ENCODE measurements around the gene PLAAT5. TPM values are rescaled to one million over a fixed set of nuclear protein-coding genes. Genes with fewer than 3 reads are reported as not detected.
"Not testable (repeated sequence)": the region's sequence is repeated elsewhere in the genome, so short reads cannot be mapped to it uniquely, and the experiment has no call there.

The PLAAT5 gene
- total RNA-seq, 2 experiments from 2014 or later, result 0.16 TPM; not detected in 1

DNA sequence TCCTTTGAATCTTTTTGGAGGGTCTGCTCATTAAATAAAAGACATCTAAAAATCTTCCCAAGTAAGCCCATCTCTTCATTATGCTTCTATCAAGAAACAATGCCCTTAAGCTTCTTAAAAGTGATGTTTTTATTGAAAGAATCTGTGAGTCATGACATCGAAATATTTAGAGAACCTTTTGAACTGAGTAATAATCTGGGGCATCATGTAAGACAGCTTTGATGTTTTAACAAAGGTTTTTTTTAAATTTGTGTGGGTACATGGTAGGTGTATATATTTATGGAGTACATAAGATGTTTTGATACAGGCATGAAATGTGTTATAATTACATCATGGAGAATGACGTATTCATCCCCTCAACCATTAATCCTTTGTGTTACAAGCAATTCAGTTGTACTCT, 46.8 kb downstream of the PLAAT5 start:
- no peak overlapping the region for H3K4me3 Mint-ChIP-seq
- no peak for ATAC-seq (ENCODE audit: poor library complexity)
- no peak for DNase-seq
- no peak overlapping the region for H3K27ac Mint-ChIP-seq
- H3K4me1 ChIP-seq (ENCODE audit: insufficient read depth, low read length), result no peaks in the 10 kb centered on the region
- no peaks in the 10 kb centered on the region for H3K36me3 Mint-ChIP-seq (ENCODE audit: low read depth)
- peaks cover 6% of the 10 kb centered on the region for H3K27me3 Mint-ChIP-seq
- H3K9me3 Mint-ChIP-seq, result no peaks in the 10 kb centered on the region
- intact Hi-C loops (cut with DNase I, micrococcal nuclease), result no loop called here
- POLR2A ChIA-PET, result no interaction called here
- peaks cover 5% of the 10 kb centered on the region for H3K4me1 Mint-ChIP-seq (ENCODE audit: low read depth)
- TF ChIP-seq, protein P1, sequence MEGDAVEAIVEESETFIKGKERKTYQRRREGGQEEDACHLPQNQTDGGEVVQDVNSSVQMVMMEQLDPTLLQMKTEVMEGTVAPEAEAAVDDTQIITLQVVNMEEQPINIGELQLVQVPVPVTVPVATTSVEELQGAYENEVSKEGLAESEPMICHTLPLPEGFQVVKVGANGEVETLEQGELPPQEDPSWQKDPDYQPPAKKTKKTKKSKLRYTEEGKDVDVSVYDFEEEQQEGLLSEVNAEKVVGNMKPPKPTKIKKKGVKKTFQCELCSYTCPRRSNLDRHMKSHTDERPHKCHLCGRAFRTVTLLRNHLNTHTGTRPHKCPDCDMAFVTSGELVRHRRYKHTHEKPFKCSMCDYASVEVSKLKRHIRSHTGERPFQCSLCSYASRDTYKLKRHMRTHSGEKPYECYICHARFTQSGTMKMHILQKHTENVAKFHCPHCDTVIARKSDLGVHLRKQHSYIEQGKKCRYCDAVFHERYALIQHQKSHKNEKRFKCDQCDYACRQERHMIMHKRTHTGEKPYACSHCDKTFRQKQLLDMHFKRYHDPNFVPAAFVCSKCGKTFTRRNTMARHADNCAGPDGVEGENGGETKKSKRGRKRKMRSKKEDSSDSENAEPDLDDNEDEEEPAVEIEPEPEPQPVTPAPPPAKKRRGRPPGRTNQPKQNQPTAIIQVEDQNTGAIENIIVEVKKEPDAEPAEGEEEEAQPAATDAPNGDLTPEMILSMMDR (IDR thresholded peaks at IDR 0.05), result no peak
- no peaks in the 10 kb centered on the region for H3K9me3 ChIP-seq (ENCODE audit: control insufficient read depth in 1 of 2, insufficient read depth in 1 of 2, low read length in 2 of 2)
- H3K4me3 ChIP-seq (ENCODE audit: low read length), result no peak overlapping the region
- no peaks in the 10 kb centered on the region for H3K27me3 ChIP-seq (ENCODE audit: control insufficient read depth in 1 of 2, insufficient read depth in 2 of 2, low read length in 2 of 2)
- H3K27ac ChIP-seq (ENCODE audit: low read depth in 1 of 2, low read length in 2 of 2), result no peak overlapping the region
- H3K36me3 ChIP-seq (ENCODE audit: insufficient read depth, low read length), result no peaks in the 10 kb centered on the region
- CTCF ChIA-PET, result no interaction called here

DNA sequence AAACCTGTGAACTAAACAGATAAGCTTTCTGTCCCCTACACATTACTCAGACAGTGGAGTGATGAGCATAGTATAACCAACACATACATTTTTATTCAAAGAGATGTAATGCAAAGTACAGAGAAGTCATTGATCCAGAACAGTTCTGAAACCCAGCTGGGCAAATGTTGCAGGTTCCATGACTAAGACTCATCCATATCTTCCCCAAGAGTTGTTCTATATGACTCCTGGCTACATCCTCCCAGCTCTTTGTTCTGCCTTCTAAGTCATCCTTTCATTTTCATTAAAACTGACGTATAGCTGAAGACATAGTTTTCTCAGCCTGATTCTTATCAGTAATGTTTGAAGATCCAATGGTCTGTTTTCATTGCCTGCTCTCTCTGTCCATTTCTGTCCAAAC, 47.3 kb downstream of the PLAAT5 start:
- Histone ChIP-seq H3K4me3 (ENCODE audit: low read length) (no peak overlapping the region), H3K4me1 (ENCODE audit: insufficient read depth, low read length) (no peaks in the 10 kb centered on the region), H3K27ac (ENCODE audit: low read depth in 1 of 2, low read length in 2 of 2) (no peak overlapping the region), H3K27me3 (ENCODE audit: control insufficient read depth in 1 of 2, insufficient read depth in 2 of 2, low read length in 2 of 2) (no peaks in the 10 kb centered on the region), H3K36me3 (ENCODE audit: insufficient read depth, low read length) (no peaks in the 10 kb centered on the region), H3K9me3 (ENCODE audit: control insufficient read depth in 1 of 2, insufficient read depth in 1 of 2, low read length in 2 of 2) (no peaks in the 10 kb centered on the region)
- ChIA-PET CTCF (no interaction called here), POLR2A (no interaction called here)
- Mint-ChIP-seq H3K27me3 (peaks cover 6% of the 10 kb centered on the region), H3K4me1 (ENCODE audit: low read depth) (peaks cover 5% of the 10 kb centered on the region), H3K4me3 (no peak overlapping the region), H3K27ac (no peak overlapping the region), H3K36me3 (ENCODE audit: low read depth) (no peaks in the 10 kb centered on the region), H3K9me3 (no peaks in the 10 kb centered on the region)
- intact Hi-C loops (cut with DNase I, micrococcal nuclease), result no loop called here
- ATAC-seq (ENCODE audit: poor library complexity), result no peak
- no peak for DNase-seq
- TF ChIP-seq, protein P1 (IDR thresholded peaks at IDR 0.05), result no peak

DNA sequence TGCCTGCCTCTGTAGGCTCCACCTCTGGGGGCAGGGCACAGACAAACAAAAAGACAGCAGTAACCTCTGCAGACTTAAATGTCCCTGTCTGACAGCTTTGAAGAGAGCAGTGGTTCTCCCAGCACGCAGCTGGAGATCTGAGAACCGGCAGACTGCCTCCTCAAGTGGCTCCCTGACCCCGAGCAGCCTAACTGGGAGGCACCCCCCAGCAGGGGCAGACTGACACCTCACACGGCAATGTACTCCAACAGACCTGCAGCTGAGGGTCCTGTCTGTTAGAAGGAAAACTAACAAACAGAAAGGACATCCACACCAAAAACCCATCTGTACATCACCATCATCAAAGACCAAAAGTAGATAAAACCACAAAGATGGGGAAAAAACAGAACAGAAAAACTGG, 55.1 kb downstream of the PLAAT5 start:
- H3K9me3 Mint-ChIP-seq, result not testable (repeated sequence)

DNA sequence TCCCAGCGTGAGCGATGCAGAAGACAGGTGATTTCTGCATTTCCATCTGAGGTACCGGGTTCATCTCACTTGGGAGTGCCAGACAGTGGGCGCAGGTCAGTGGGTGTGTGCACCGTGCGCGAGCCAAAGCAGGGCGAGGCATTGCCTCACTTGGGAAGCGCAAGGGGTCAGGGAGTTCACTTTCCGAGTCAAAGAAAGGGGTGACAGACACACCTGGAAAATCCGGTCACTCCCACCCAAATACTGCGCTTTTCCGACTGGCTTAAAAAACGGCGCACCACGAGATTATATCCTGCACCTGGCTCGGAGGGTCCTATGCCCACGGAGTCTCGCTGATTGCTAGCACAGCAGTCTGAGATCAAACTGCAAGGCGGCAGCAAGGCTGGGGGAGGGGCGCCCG, 55.6 kb downstream of the PLAAT5 start:
- DNase-seq; H3K9me3 ChIP-seq (ENCODE audit: control insufficient read depth in 1 of 2, insufficient read depth in 1 of 2, low read length in 2 of 2); H3K4me3 Mint-ChIP-seq; intact Hi-C loops (cut with DNase I, micrococcal nuclease); H3K9me3 Mint-ChIP-seq; POLR2A ChIA-PET; H3K4me3 ChIP-seq (ENCODE audit: low read length); ATAC-seq (ENCODE audit: poor library complexity); H3K4me1 ChIP-seq (ENCODE audit: insufficient read depth, low read length); H3K36me3 Mint-ChIP-seq (ENCODE audit: low read depth); H3K27me3 ChIP-seq (ENCODE audit: control insufficient read depth in 1 of 2, insufficient read depth in 2 of 2, low read length in 2 of 2); H3K4me1 Mint-ChIP-seq (ENCODE audit: low read depth); H3K27ac ChIP-seq (ENCODE audit: low read depth in 1 of 2, low read length in 2 of 2); H3K27ac Mint-ChIP-seq; CTCF ChIA-PET; H3K36me3 ChIP-seq (ENCODE audit: insufficient read depth, low read length): not testable (repeated sequence)
- H3K27me3 Mint-ChIP-seq, result peaks cover 45% of the 10 kb centered on the region

More for the DNA sequence above, 55.1 kb downstream of the PLAAT5 start:
- POLR2A ChIA-PET; H3K4me3 Mint-ChIP-seq; CTCF ChIA-PET; H3K4me1 Mint-ChIP-seq (ENCODE audit: low read depth); H3K27ac ChIP-seq (ENCODE audit: low read depth in 1 of 2, low read length in 2 of 2); H3K36me3 ChIP-seq (ENCODE audit: insufficient read depth, low read length); intact Hi-C loops (cut with DNase I, micrococcal nuclease); H3K27ac Mint-ChIP-seq; H3K4me1 ChIP-seq (ENCODE audit: insufficient read depth, low read length); H3K27me3 ChIP-seq (ENCODE audit: control insufficient read depth in 1 of 2, insufficient read depth in 2 of 2, low read length in 2 of 2); H3K36me3 Mint-ChIP-seq (ENCODE audit: low read depth); ATAC-seq (ENCODE audit: poor library complexity); H3K4me3 ChIP-seq (ENCODE audit: low read length); H3K9me3 ChIP-seq (ENCODE audit: control insufficient read depth in 1 of 2, insufficient read depth in 1 of 2, low read length in 2 of 2); DNase-seq: not testable (repeated sequence)
- peaks cover 40% of the 10 kb centered on the region for H3K27me3 Mint-ChIP-seq

DNA sequence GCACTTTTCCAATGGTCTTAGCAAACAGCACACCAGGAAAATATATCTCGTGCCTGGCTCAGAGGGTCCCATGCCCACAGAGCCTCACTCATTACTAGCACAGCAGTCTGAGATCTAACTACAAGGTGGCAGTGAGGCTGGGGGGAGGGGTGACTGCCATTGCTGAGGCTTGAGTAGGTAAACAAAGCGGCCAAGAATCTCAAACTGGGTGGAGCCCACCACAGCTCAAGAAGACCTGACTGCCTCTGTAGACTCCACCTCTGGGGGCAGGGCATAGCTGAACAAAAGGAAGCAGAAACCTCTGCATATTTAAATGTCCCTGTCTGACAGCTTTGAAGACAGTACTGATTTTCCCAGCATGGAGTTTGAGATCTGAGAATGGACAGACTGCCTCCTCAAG, 60.2 kb downstream of the PLAAT5 start:
- intact Hi-C loops (cut with DNase I, micrococcal nuclease); CTCF ChIA-PET; H3K4me3 ChIP-seq (ENCODE audit: low read length); H3K4me3 Mint-ChIP-seq; H3K27ac Mint-ChIP-seq; H3K4me1 ChIP-seq (ENCODE audit: insufficient read depth, low read length); H3K36me3 ChIP-seq (ENCODE audit: insufficient read depth, low read length); H3K9me3 ChIP-seq (ENCODE audit: control insufficient read depth in 1 of 2, insufficient read depth in 1 of 2, low read length in 2 of 2); POLR2A ChIA-PET; ATAC-seq (ENCODE audit: poor library complexity); DNase-seq; H3K9me3 Mint-ChIP-seq; H3K27ac ChIP-seq (ENCODE audit: low read depth in 1 of 2, low read length in 2 of 2); H3K36me3 Mint-ChIP-seq (ENCODE audit: low read depth); H3K4me1 Mint-ChIP-seq (ENCODE audit: low read depth): not testable (repeated sequence)
- H3K27me3 Mint-ChIP-seq, result peaks cover 63% of the 10 kb centered on the region
- H3K27me3 ChIP-seq (ENCODE audit: control insufficient read depth in 1 of 2, insufficient read depth in 2 of 2, low read length in 2 of 2), result peaks cover 6 to 13% of the 10 kb centered on the region in 2 experiments
